GM13976 (cell line): ENCODE results near the gene RAMACL.

Source experiments
- DNase-seq: peaks from one replicate; pipeline ENCODE4 v3.0.0; 2012; ENCODE audit warnings: low spot score
- in situ Hi-C: fragments of 300-500 bp; cut with MboI; formaldehyde crosslinking; loops from one replicate; pipeline ENCODE4 v1.12.0; 2022; ENCODE audit warnings: low sequenced_read_pairs, mixed read lengths, inconsistent platforms; ENCODE audit not compliant: unreplicated experiment
- TF ChIP-seq, protein P1 (sequence below): IDR thresholded peaks from 2 replicates; pipeline ENCODE4 v1.5.1; 2012; ENCODE audit warnings: borderline replicate concordance, mild to moderate bottlenecking; ENCODE audit not compliant: insufficient read depth; ENCODE audit errors: extremely low read depth, missing control alignments, control extremely low read depth

The RAMACL gene

DNA sequence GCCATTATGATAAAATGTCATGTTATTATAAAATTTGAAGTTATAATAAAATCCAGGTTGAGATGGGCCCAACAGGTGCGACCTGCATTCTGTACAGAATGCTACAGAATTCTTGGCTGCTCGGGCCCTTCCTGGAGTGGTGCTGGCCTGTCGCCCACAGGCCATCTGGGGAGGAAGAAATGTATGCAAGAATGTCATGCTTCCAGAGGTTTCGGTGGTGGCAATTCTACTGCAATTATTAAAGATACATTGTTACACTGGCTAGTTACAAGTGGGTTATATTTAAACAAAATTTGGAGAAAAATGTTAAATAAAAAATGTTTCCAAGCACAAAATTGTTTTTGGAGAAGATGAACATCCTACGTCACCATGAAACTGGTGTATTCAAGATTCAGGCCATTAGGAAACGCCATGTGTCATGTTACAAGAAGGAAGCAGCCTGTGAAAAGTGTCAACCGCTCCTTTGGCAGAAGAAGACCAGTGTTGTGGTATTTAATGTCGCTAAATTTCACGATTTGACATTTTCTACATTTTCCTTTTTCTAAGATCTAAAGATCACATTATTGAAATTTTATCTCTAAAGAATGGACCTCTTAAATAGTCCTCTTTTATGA, 7.1 kb downstream of the RAMACL start:
- DNase-seq: no peak
- in situ Hi-C loops: no loop called here
- TF ChIP-seq, protein P1, sequence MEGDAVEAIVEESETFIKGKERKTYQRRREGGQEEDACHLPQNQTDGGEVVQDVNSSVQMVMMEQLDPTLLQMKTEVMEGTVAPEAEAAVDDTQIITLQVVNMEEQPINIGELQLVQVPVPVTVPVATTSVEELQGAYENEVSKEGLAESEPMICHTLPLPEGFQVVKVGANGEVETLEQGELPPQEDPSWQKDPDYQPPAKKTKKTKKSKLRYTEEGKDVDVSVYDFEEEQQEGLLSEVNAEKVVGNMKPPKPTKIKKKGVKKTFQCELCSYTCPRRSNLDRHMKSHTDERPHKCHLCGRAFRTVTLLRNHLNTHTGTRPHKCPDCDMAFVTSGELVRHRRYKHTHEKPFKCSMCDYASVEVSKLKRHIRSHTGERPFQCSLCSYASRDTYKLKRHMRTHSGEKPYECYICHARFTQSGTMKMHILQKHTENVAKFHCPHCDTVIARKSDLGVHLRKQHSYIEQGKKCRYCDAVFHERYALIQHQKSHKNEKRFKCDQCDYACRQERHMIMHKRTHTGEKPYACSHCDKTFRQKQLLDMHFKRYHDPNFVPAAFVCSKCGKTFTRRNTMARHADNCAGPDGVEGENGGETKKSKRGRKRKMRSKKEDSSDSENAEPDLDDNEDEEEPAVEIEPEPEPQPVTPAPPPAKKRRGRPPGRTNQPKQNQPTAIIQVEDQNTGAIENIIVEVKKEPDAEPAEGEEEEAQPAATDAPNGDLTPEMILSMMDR: no peak

DNA sequence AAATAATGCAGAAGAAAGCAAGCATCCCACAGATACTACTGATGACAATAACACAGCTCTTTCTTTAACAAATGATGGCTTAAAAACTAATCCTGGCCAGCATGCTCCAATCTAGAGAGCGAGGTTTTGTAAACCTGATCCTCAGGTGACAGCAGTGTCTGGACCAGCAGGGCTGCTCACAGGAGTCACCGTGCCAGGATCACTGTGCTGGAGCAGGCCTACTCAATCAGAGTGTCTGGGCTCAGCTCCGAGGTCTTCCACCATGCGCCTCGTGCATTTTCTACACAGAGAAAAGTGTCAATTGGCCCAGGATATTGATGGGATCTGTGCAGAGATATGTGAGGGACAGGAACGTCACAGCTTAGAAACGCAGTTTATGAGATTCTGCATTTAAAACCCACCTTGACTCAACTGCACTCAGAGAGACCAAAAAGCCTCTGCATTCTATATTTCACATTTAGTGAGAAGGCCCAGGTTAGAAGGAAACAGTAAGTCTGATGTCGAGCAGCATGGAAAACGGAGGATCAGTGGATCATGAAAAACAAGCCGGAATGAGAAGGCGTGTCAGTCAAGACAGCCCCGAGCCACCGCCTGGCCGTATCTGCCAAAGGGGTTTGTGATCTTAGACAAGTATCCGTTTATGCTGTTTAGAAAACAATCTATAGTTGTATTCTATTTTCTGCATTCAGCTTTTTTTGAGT, 7.8 kb downstream of the RAMACL start:
- no peak for DNase-seq
- TF ChIP-seq, protein P1: no peak
- in situ Hi-C loops: no loop called here

DNA sequence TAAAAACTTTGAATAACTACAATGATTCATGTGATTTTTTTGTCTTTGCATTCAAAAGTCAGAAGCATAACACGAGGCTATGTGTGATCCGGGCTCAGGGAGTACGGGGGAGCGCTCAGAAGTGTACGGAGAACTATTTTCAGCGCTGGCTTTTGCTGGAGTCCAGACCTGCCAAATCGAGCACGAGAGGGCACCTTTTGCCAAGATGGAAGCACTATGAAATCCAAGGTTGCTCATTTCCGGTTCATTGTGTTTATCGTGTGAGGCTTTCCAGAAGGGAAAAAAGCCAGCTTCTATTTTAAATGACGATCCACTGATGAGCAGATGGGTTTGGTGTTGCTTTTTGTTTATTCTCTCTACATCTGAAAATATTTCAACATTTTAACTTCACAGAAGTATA, 11.3 kb downstream of the RAMACL start:
- DNase-seq: no peak
- in situ Hi-C loops: no loop called here
- TF ChIP-seq, protein P1: no peak

DNA sequence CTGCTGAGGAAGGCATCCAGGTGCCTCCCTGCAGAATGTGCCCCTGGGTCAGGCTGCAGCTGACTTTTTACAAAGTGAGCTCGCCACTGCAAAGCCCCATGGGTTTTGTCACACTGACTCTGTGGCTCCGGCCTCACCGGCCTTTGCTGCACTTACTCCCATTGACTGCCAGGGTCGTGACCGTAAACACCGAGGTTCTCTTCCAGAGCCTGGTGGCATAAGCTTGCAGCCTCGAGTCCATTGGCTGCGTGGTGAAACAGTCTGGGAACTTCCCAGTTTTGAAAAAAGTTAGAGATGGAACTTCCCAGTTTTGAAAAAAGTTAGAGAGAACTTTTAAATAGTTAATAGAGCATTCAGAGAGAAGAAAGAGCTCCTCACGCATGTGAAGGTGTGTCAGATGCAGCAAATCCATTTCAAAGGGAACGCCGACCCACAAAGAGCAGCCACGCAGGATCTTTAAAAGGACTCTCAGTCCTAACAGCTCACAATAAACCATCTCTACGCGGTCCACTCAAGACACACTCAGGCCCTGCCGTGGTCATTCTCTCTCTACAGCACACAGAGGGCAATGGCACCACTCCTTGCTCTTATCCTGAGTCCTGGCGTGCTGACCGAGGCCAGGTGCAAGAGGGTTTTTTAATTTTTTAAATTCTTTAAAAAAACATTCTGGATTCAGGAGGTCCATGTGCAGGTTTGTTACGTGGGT, 12.8 kb downstream of the RAMACL start:
- TF ChIP-seq, protein P1: no peak
- DNase-seq: no peak
- in situ Hi-C loops: no loop called here

DNA sequence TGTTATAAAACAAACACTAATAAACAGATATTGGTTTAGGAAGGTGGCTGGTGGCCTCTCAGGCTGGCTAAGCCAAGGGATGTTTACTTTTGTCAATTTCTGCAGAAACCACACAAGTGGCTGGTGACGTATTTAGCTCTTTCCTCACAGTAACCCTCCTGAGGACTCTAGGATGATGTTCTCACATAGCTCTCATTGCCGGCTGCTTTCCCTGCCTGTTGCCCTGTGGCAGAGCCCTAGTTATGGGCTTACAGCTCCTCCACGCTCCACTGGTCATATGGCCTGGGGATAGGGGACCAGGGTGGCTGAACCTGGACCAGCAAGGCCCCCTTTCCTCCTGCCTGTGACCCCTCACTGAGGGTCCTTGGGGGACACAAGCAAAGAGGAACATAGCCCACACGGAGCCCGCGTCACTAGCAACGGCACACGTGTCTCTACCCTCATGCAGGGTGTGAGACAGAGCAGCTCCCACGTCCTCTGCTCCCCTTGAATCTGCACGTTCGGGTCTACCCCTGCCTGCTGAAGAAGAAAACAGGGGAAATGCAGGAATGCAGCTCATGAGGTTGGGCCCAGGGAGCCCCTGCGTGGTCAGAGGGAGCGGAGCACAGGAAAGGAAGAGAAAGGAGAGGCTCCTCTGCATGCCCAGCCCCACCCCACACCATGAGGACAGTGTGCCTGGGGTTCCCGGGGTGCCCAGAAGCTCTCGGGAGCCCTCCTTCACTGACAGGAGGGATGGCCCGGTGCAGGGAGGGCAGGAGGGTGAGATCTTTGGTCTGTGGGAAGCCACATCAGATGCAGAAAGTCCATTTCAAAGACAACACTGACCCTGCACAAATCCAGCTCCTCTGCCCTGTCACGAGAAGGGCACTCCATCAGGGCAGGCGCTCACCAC, 13.9 kb downstream of the RAMACL start:
- in situ Hi-C loops: no loop called here
- TF ChIP-seq, protein P1: no peak
- no peak for DNase-seq

DNA sequence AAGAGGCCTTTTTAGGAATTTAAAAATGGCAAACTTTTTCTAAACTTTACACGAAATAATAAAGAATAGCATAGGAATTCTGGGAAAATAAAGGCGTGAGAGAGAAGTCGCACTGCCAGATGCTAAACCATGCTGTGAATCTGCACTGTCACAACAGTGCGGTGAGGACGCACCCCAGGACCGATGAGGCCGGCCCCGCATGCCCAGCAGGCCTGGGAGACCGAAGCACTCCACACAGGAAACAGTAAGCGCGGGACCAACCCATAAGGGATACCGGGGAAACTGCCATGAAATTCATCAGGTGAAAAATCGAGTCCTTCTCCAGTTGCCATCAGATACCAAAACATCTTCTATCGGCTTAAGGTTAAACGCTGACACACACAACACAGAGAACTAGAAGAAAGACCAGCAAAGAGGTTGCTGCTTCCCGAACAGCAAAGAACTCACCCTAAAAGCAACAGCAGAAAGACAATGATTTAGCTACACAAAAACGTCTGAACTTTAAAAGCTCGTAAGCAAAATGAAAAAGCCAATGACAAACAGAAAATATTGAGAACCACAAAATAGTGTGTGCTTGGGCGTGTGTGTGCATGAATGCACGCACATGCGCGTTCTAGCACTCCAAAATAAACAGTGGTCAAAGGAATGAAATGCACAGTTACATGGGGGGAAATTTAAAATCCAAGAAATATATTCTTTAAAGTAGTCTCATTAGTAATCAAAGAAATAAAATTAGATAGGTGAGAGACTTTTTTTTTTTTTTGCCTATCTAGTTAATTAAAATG, 15.4 kb downstream of the RAMACL start:
- DNase-seq: no peak
- in situ Hi-C loops: no loop called here
- TF ChIP-seq, protein P1: no peak
